Uterus (tissue), 4 donors: Measurements from ENCODE around the gene SLC16A3. TPM values are rescaled to one million over a fixed set of nuclear protein-coding genes. Genes with fewer than 3 reads are reported as not detected.

Source experiments
- DNase-seq, 2 donors: peaks; one replicate each; pipeline ENCODE4 v3.0.0-alpha.2; 2019 to 2020
- H3K27ac ChIP-seq, 2 donors: fragments of 200-600 bp; sonication (generic); 1 replicate in 1 of 2; 2 replicates in 1 of 2; pipeline ENCODE4 v1.5.1; 2016 to 2018
- H3K27me3 ChIP-seq, 2 donors: fragments of 200-600 bp; sonication (generic); one replicate each; pipeline ENCODE4 v1.5.1; 2018 to 2019; ENCODE audit warnings: control low read depth in 1 of 2
- H3K36me3 ChIP-seq, 2 donors: fragments of 200-600 bp; sonication (generic); one replicate each; pipeline ENCODE4 v1.5.1; 2019; ENCODE audit warnings: control low read depth in 1 of 2
- H3K4me1 ChIP-seq, 2 donors: fragments of 200-600 bp; sonication (generic); one replicate each; pipeline ENCODE4 v1.5.1; 2018 to 2019; ENCODE audit warnings: control low read depth in 1 of 2
- H3K4me3 ChIP-seq, 2 donors: fragments of 200-600 bp; sonication (generic); 1 replicate in 1 of 2; 2 replicates in 1 of 2; pipeline ENCODE4 v1.5.1; 2018 to 2019; ENCODE audit warnings: mild to moderate bottlenecking in 1 of 2
- H3K9me3 ChIP-seq, 2 donors: fragments of 200-600 bp; sonication (generic); one replicate each; pipeline ENCODE4 v1.5.1; 2019; ENCODE audit warnings: control low read depth in 1 of 2
- CTCF ChIP-seq, 4 experiments: fragments of 200-600 bp in 2 of 4; fragments of 450-650 bp in 2 of 4; sonication (generic) in 2 of 4; IDR thresholded peaks; one replicate each; pipeline ENCODE4 v1.5.1; 2016 to 2019; ENCODE audit warnings: antibody characterized with exemption in 4 of 4, mild to moderate bottlenecking in 2 of 4, moderate library complexity in 1 of 4
- POLR2A ChIP-seq, 2 donors: fragments of 450-650 bp; IDR thresholded peaks; one replicate each; pipeline ENCODE4 v1.6.1; 2016; ENCODE audit warnings: antibody characterized with exemption in 2 of 2, mild to moderate bottlenecking in 1 of 2, moderate library complexity in 1 of 2
- intact Hi-C: fragments of 100-400 bp; cut with DNase I; formaldehyde crosslinking; loops from one replicate; pipeline ENCODE4 v1.15.1; 2023; ENCODE audit warnings: low total_unique reads
- total RNA-seq, 4 donors: library from RNA; depleted of rRNA in 3 of 4; stranded (reverse); fragments of >200 nt in 3 of 4; gene quantifications; one replicate each; pipeline versions ENCODE4 v1.1.0 to v1.2.4, GENCODE V29; 2014 to 2023
- donor health status: DM: yes; HTN: yes; CAD: no.

SLC16A3 gene
- total RNA-seq, 4 donors from 2014 or later = 1.5 to 28.6 (median 12.2) TPM

DNA sequence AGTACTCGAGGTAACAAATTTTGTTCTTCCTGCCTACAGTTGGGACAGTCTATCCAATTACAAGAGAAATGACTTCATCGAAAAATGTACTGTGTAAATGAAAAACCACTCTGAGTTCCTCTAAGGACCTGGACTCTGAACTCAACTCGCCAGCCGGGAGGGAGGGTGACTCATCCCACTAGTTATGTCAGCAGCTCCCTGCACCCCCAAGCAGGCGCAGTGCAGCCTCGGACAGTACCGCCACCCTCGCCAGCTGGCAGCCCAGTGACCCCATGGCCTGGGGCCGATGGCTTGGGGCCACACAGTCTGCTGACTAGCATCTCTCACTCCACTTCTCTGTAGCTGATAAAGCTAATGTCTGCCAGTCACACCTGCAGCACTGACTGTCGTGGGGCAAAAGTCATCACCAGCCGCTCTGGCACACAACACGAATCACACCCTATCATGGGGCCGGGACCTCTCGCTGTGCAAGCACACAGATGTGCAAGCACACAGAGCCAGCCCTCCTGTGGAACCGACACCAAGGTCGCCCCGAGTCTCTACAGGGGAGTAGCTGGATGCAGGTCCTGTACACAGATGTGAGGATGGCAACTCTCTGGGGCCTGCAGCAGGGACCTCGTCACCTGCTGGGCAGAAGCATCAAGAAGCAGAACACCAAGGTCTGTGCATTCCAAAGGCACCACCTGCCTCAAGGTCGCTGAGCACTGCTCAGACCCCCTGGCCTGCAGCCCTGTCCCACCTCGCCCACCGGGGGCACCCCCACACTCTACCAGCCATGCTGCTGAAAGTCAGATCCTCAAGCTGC is 38.9 kb downstream of the SLC16A3 start:
- DNase-seq = peak; percentile 90 to 91
- TF ChIP-seq POLR2A (IDR thresholded peaks at IDR 0.05) (no peak), CTCF (IDR thresholded peaks at IDR 0.05) (no peak)
- Histone ChIP-seq H3K4me3 (no peak overlapping the region), H3K27me3 (no peaks in the 10 kb centered on the region), H3K4me1 (peaks cover 5 to 25% of the 10 kb centered on the region in 2 donors), H3K9me3 (no peaks in the 10 kb centered on the region), H3K36me3 (no peaks in the 10 kb centered on the region), H3K27ac (peak overlapping the region; percentile 73 to 77)
- intact Hi-C loops = no loop called here

GRCh38 chr17:82269138-82269881 is 40.5 kb downstream of the SLC16A3 start:
- Histone ChIP-seq H3K27me3 (no peaks in the 10 kb centered on the region), H3K4me1 (peaks cover 5 to 31% of the 10 kb centered on the region in 2 donors), H3K27ac (peak overlapping the region; percentile 21 to 77)

GRCh38 chr17:82269882-82270500 is 41.1 kb downstream of the SLC16A3 start:
- Histone ChIP-seq H3K9me3 (no peaks in the 10 kb centered on the region), H3K36me3 (no peaks in the 10 kb centered on the region), H3K4me3 (no peak overlapping the region), H3K4me1 (peaks cover 5 to 34% of the 10 kb centered on the region in 2 donors), H3K27me3 (no peaks in the 10 kb centered on the region), H3K27ac (peak overlapping the region; percentile 21 to 77)
- no peak for DNase-seq
- TF ChIP-seq CTCF (IDR thresholded peaks at IDR 0.05) = no peak
- TF ChIP-seq POLR2A (IDR thresholded peaks at IDR 0.05) = no peak
- intact Hi-C loops = no loop called here

More at GRCh38 chr17:82269138-82269881, 40.5 kb downstream of the SLC16A3 start:
- DNase-seq = no peak
- intact Hi-C loops = no loop called here
- H3K9me3 ChIP-seq = no peaks in the 10 kb centered on the region
- H3K4me3 ChIP-seq = no peak overlapping the region
- no peaks in the 10 kb centered on the region for H3K36me3 ChIP-seq
- TF ChIP-seq POLR2A (IDR thresholded peaks at IDR 0.05) = no peak
- no peak for TF ChIP-seq CTCF (IDR thresholded peaks at IDR 0.05)

DNA sequence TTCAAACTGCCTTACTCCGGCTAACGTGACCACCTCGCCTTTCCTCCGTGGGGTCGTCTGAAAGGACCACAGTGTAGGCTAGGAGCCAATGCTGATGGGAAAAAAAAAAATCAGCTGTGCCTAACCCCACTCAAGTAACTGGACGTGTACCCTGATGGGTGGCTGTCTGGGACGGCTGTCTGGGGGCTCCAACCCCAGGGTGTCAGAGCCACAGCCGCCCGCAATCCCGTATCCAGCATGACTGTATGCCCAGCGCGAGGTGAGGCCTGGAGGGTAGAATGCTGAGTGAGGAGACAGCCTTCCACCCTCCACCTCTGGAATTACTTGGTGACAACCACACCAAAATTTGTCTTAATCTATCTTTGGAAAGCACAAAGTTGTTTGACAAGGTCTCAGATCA is 41.8 kb downstream of the SLC16A3 start:
- TF ChIP-seq CTCF (IDR thresholded peaks at IDR 0.05) (no peak), POLR2A (IDR thresholded peaks at IDR 0.05) (no peak)
- Histone ChIP-seq H3K4me3 (no peak overlapping the region), H3K27ac (peak overlapping the region in 1 of 2 donors; percentile 77), H3K36me3 (no peaks in the 10 kb centered on the region), H3K4me1 (peaks cover 5 to 34% of the 10 kb centered on the region in 2 donors), H3K9me3 (no peaks in the 10 kb centered on the region), H3K27me3 (no peaks in the 10 kb centered on the region)
- DNase-seq = no peak
- intact Hi-C loops = no loop called here
